SHP77 treated with DMSO at 0.1 percent for 48 hours (cell line): ENCODE results near the gene TRABD2B.

Experiments
- DNase-seq: peaks from one replicate; lab custom pipeline; 2025; lab: John Stamatoyannopoulos, UW

Gene TRABD2B

GRCh38 chr1:47908258-47908657, 88.9 kb downstream of the TRABD2B start:
- no peak for DNase-seq

- DNase-seq: no peak
Measured at GRCh38 chr1:47907177-47907528, 90.0 kb downstream of the TRABD2B start.

GRCh38 chr1:47906527-47907176, 90.5 kb downstream of the TRABD2B start:
- no peak for DNase-seq

GRCh38 chr1:47906009-47906432, 91.2 kb downstream of the TRABD2B start:
- DNase-seq: no peak

- no peak for DNase-seq
Measured at GRCh38 chr1:47903723-47904122, 93.5 kb downstream of the TRABD2B start.

DNA sequence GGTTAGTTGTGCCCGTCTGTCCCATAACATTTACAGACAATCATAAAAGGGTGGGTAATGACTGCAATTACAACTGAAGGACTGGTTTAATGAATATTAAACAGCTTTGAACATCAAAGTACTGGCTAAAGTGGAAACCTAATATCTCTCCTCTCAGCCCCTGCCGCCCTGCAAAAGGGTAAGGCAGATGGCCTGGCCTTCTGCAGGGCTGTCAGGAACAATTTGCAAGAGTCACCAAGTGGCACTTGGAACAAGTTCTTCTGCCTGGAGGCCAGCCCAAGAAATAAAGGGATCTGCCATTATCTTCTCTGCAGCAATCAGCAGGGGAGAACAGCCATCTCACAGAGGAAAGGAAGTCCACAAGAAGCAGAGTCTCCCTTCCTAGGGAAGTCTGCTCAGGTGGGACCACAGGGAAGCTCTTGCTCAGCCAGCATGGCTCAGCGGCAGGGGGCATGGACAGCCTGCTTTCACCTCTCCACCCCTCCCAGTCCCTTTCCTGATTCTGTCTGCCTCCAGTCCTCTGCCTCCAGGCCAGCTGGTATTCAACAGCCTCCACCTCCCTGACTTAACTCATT, 96.1 kb downstream of the TRABD2B start:
- no peak for DNase-seq

DNA sequence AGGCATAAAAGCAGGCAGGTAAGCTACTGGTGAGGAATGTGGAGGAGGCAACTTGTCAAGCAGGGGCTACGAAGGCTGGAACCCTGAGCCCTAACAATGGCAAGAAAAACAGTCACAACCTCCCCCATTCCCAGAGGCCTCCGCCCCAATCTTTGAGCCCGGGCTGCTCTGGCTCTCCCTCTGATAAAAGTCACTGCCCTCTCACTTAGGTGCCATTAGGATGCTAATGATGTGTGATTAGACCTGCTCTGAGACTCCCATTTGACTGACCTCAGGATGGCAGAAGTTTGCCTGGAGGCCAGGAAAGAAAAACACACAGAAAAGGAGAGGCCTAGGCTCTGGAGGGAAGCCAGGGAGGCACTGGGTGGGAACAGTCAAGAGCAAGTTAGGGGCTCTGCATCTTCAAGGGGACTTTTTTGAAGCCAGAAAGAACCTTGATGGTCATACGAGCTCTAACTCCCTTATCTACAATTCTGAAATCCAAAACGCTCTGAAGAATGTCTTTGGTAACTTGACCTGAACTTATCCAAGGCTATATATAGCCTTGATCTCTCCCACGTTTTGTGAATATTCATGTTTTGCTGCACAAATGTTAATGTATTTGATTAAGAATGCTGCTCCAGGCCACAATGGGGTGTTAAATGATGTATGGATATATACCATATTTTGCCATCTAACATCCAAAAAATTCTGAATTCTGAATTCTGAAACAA, 98.9 kb downstream of the TRABD2B start:
- DNase-seq: no peak

- no peak for DNase-seq
Measured at GRCh38 chr1:47895279-47896125, 101.7 kb downstream of the TRABD2B start.

DNA sequence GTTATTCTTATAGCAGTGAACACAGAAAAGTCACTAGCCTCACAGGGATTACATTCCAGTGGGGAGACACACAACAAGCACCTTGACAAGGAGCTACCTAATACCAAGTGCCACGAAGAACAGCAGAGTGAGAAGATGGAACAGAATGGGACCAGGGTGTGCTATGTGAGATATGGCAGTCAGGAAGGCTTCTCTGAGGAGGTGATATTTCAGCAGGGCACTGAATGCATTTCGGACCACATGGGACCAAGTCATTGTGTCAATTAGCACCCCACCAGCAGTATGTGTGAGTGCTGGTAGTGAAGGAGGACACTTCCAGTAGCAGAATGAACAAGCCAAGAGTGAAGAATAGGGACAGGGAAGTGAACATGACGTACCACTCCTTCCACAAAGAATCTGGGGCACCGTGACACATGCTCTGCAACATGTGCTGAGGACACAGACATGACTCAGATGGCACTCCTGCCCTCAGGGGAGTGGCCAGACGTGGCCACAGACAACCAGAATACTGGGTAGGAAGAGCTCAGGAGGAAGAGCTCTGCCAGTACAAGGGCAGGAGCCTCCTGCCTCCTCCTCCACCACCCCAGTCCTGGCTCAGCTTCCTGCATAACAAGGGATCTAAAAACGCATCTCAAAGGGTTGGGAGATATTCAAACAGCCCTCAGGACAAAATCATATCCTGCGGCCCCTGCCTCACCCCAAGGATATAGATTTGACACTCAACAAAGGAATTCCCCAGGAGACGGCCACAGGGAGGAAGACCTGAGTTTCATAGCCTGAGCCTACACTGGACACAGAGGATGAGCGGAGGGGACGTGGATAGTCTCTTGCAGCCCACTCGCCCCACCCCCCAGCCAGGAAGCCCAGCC, 102.5 kb downstream of the TRABD2B start:
- DNase-seq: no peak

- DNase-seq: no peak
Measured at GRCh38 chr1:47893412-47893811, 103.8 kb downstream of the TRABD2B start.

GRCh38 chr1:47890779-47891178, 106.4 kb downstream of the TRABD2B start:
- DNase-seq: no peak

DNA sequence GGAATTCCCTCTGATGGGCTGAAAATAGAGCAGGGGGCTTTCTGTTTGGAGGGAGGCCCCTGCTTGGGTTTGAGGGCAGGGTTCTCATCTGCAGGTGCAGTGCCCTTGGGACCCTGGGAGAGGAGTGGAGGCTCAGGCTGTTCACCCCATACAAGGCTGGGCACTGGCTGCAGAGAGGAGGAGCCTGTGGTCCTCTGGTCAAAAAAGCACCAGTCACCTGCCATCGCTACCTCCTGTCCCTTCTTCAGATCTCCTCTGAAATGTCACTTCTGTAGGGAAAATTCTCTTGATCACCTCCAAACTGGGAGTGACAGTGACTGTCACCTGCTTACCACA, 108.9 kb downstream of the TRABD2B start:
- no peak for DNase-seq

DNA sequence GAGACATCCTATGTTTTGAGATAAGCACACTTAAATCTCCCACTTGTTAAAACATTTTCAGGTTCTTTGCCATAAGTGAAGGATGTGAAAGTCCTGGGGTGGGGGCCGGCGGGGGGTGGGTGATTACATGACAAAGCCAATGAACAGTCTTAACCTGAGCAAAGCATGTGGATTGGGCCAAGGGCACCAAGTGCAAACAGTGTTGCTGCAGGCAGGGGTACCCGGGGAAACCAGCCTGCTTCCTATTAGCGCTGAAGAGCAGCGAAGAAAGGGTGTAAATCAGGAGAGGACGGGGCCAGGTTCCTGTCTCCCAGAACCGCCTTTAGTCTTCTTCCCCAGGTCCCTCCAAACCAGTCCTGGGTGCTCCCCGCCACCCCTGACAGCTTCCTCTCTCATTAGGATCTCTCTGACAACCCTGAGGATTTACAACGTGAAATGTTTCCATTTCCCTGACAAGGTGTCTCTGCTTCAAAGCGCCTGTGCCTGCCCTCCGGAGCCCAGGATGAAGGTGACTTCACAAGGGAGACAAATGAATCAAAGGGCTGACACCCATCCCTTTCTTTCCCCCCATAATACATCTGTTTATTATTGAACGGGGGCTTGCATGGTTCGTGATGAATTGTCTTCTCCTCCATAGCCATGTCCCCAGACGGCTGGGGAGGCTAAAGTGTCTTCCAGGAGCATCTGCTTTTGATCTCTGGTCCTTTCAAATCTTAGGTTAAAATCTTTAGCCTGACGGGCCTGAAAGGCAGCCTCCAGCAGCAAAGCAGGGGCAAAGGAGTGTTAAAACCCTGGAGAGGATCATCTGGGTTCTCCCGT, 109.5 kb downstream of the TRABD2B start:
- no peak for DNase-seq

GRCh38 chr1:47887060-47887459, 110.1 kb downstream of the TRABD2B start:
- DNase-seq: no peak

DNA sequence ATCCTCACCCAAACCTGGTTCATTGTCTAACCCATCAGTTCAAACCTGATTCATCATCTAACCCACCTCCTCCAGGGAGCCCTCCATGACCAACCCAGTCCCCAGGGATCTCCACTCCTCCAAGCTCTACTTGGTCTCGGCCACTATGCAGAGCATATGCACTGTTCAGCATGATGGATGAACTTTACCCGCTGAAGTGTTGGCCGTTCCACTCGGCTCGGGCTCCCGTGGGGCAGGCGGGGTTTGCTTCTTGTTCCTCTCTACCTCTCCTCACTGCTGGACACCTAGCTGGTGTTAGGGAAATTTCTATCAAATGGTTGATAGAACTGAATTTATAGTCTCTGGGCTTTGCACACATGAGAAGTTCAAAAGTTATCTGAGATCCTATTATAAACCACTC, 111.0 kb downstream of the TRABD2B start:
- DNase-seq: no peak

GRCh38 chr1:47885062-47885830, 111.9 kb downstream of the TRABD2B start:
- DNase-seq: no peak

GRCh38 chr1:47883963-47884362, 113.2 kb downstream of the TRABD2B start:
- no peak for DNase-seq

- DNase-seq: no peak
Measured at GRCh38 chr1:47881505-47882442, 115.4 kb downstream of the TRABD2B start.

DNA sequence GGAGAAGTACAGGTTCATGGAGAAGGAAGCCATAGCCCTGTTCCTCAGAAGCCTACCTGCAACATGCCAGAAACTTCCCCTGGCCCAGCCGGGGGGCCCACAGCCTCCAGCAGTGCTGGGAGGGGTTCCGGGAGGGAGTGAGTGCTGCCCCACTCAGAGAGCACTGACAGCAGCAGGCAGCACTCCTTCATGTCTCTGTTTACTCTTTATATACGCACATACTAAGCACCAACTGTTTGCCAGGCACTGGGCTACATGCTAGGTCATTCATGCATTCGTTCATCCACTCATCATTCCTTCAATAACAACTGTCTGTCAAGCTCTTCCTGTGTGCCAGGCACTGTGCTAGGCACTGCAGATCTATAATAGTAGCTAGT, 120.6 kb downstream of the TRABD2B start:
- no peak for DNase-seq
